K562 (cell line): ENCODE measurements around the gene LCLAT1. TPM values are rescaled to one million over a fixed set of nuclear protein-coding genes. Genes with fewer than 3 reads are reported as not detected.
A peak's percentile ranks its signal among the peaks of the same experiment; 100 is the strongest.

Experiments
- BCLAF1 ChIP-seq, 2 experiments: fragments of 450-650 bp in 1 of 2; IDR thresholded peaks; 2 replicates each; pipeline ENCODE4 v1.6.1; 2011 to 2017; ENCODE audit warnings: low read depth in 2 of 2, antibody characterized with exemption in 1 of 2, borderline replicate concordance in 1 of 2, low read length in 1 of 2, mild to moderate bottlenecking in 1 of 2, mixed read lengths in 1 of 2; ENCODE audit not compliant: control insufficient read depth in 1 of 2
- CBX8 ChIP-seq: fragments of 200-600 bp; sonication (generic); IDR thresholded peaks from 2 replicates; pipeline ENCODE4 v1.6.1; 2012; ENCODE audit warnings: borderline replicate concordance, mixed run types, low read depth, mild to moderate bottlenecking, moderate library complexity, mixed read lengths, low read length, control low read depth, inconsistent platforms; ENCODE audit not compliant: poor library complexity, severe bottlenecking; ENCODE audit errors: extremely low read depth
- COPS2 ChIP-seq: fragments of 450-650 bp; conservative IDR thresholded peaks from 2 replicates; pipeline ENCODE4 v1.6.1; 2016; ENCODE audit warnings: mild to moderate bottlenecking, moderate library complexity
- CTBP1 ChIP-seq: fragments of 450-650 bp; IDR thresholded peaks from 2 replicates; pipeline ENCODE4 v1.6.1; 2016; ENCODE audit warnings: borderline replicate concordance
- GTF2A2 ChIP-seq: IDR thresholded peaks from 2 replicates; pipeline ENCODE4 v1.6.1; 2016; ENCODE audit warnings: mild to moderate bottlenecking, missing genetic modification characterization, missing compliant biosample characterization
- HIVEP1 ChIP-seq: fragments of 250-450 bp; sonication (Bioruptor Pico); IDR thresholded peaks from 2 replicates; pipeline ENCODE4 v1.4.0; 2020; ENCODE audit warnings: mild to moderate bottlenecking
- HMG20B ChIP-seq: fragments of 250-450 bp; sonication (Bioruptor Pico); IDR thresholded peaks from 2 replicates; pipeline ENCODE4 v1.5.0; 2021; ENCODE audit warnings: mild to moderate bottlenecking
- HNRNPUL1 ChIP-seq: fragments of 200-400 bp; formaldehyde crosslinking; IDR thresholded peaks from 2 replicates; pipeline ENCODE4 v1.6.1; 2017; ENCODE audit warnings: low read length
- KLF13 ChIP-seq: fragments of 450-650 bp; IDR thresholded peaks from 2 replicates; pipeline ENCODE4 v1.6.1; 2016; ENCODE audit warnings: missing genetic modification characterization, low read depth, mild to moderate bottlenecking, missing compliant biosample characterization, moderate library complexity, borderline replicate concordance
- MIER1 ChIP-seq: fragments of 450-650 bp; IDR thresholded peaks from 2 replicates; pipeline ENCODE4 v1.6.1; 2016; ENCODE audit warnings: antibody characterized with exemption, mild to moderate bottlenecking, low read depth
- MTA2 ChIP-seq: fragments of 450-650 bp; IDR thresholded peaks from 2 replicates; pipeline ENCODE4 v1.6.1; 2016; ENCODE audit warnings: low read depth
- MTA3 ChIP-seq: fragments of 450-650 bp; formaldehyde crosslinking; IDR thresholded peaks from 2 replicates; pipeline ENCODE4 v1.6.1; 2017; ENCODE audit warnings: mild to moderate bottlenecking, borderline replicate concordance
- NFXL1 ChIP-seq: fragments of 450-650 bp; formaldehyde crosslinking; IDR thresholded peaks from 2 replicates; pipeline ENCODE4 v1.4.0; 2021; ENCODE audit warnings: mild to moderate bottlenecking
- POU5F1 ChIP-seq: fragments of 150-350 bp; IDR thresholded peaks from 2 replicates; pipeline ENCODE4 v1.6.1; 2014; ENCODE audit warnings: borderline replicate concordance, low read length, low read depth, mild to moderate bottlenecking; ENCODE audit not compliant: partially characterized antibody
- RFX1 ChIP-seq: fragments of 450-650 bp; IDR thresholded peaks from 2 replicates; pipeline ENCODE4 v1.6.1; 2016; ENCODE audit warnings: mild to moderate bottlenecking, moderate library complexity
- SNRNP70 ChIP-seq: fragments of 200-400 bp; formaldehyde crosslinking; optimal IDR thresholded peaks from 2 replicates; pipeline ENCODE3; 2017; ENCODE audit warnings: low read depth, low read length
- TOE1 ChIP-seq, 2 experiments: fragments of 450-650 bp in 1 of 2; sonication (generic) in 1 of 2; formaldehyde crosslinking in 1 of 2; IDR thresholded peaks; 2 replicates each; pipeline versions ENCODE4 v1.7.1 to v1.8.0; 2016 to 2022; ENCODE audit warnings: borderline replicate concordance in 2 of 2, mild to moderate bottlenecking in 2 of 2, antibody characterized with exemption in 1 of 2, inconsistent platforms in 1 of 2, low read depth in 1 of 2, missing genetic modification reagents in 1 of 2, moderate library complexity in 1 of 2
- ZNF77 ChIP-seq: fragments of 250-450 bp; sonication (Bioruptor Pico); IDR thresholded peaks from 2 replicates; pipeline ENCODE4 v1.5.0; 2020
- ZNF778 ChIP-seq: fragments of 450-650 bp; formaldehyde crosslinking; IDR thresholded peaks from 2 replicates; pipeline ENCODE4 v1.4.0; 2020; ENCODE audit warnings: mild to moderate bottlenecking, moderate library complexity
- ZNF780A ChIP-seq: fragments of 250-450 bp; sonication (Bioruptor Pico); IDR thresholded peaks from 2 replicates; pipeline ENCODE4 v1.5.0; 2021; ENCODE audit warnings: mild to moderate bottlenecking
- polyA plus RNA-seq, 8 experiments: library from polyadenylated mRNA; depleted of rRNA in 4 of 8; stranded (reverse) in 5 of 8; unstranded in 3 of 8; fragments of >200 nt; fragmentation: Nextera tagmentation in 2 of 8; fragmentation: Illumina TruSeq in 1 of 8; extraction: Ambion mirVana in 2 of 8; extraction: Trizol in 1 of 8; gene quantifications; 2 replicates each; pipeline versions ENCODE4 v1.2.1 to v1.2.3, GENCODE V29; 2011 to 2014; ENCODE audit warnings: inconsistent platforms in 1 of 8, missing spikeins in 1 of 8
- total RNA-seq, 7 experiments: library from RNA; depleted of rRNA in 6 of 7; stranded (reverse); fragments of >200 nt in 6 of 7; fragmentation: Illumina TruSeq in 2 of 7; extraction: Trizol in 2 of 7; gene quantifications; 2 replicates each; pipeline versions ENCODE4 v1.2.1 to v1.2.3, GENCODE V29; 2011 to 2021; ENCODE audit warnings: low replicate concordance in 1 of 7
- TF ChIP-seq, protein P1 (sequence below), 2 experiments: fragments of 250-450 bp in 1 of 2; fragments of 450-650 bp in 1 of 2; sonication (Bioruptor Pico) in 1 of 2; IDR thresholded peaks; 2 replicates each; pipeline versions ENCODE4 v1.6.1 to v1.8.0; 2016 to 2021; ENCODE audit warnings: mild to moderate bottlenecking in 2 of 2, moderate library complexity in 2 of 2, missing compliant biosample characterization in 1 of 2, missing genetic modification characterization in 1 of 2
- TF ChIP-seq, protein P2 (sequence below): fragments of 250-450 bp; sonication (Bioruptor Pico); IDR thresholded peaks from 2 replicates; pipeline ENCODE4 v1.4.0; 2020; ENCODE audit warnings: borderline replicate concordance

Gene LCLAT1
- total and polyA plus RNA-seq, 9 of the 15 experiments (the other 6 are each of a cell fraction or from before 2014, with no cell fraction given): 8.9 to 63.3 (median 25.4) TPM

DNA sequence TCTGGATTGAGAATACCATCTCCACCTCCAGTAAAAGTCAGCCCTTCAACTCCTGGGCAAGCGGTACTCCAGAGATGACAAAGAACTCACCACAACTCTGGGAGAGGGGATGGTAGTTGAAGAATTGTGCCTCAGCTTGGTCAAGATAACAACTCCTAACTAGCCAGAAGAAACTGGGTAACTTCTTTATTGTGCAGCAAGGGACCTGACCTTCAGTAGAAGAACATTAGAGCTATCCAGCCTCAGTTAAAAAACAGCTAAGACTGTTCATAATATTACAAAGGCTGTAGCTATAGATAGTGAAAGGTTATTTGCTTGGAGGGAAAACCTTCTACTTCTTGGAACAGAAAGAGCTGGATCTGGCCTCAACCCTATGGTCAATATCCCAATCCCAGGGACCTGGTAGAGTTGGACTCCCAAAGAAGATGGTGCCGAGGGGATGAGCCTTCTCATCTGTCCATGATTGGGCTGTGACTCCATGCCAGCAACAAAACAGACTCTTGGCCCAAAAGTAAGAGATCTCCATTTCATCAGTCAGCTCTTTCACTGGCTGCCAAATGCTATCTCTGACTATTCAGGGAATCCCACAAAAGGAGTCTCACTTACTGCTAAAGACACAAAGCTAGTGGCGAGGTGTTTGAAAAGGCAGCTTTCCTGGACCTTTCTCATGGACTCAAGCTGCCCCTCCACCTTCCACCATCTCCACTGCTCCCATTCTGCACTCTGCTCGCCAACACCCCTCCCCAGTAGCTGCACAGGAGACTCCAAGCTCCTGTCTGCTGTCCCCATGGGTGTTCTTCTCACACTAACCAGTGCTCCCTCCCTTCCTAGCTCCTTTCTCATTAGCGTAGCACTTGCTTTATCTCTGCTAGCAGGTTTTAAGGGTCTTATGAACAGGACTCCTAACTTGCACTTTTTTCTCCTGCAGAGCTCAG is 214.4 kb downstream of the LCLAT1 start (continued):
- TF ChIP-seq MTA3 (0 out of 2 replicates have a peak, but pooled peaks have one; percentile 54), COPS2 (no peak), SNRNP70 (no peak), NFXL1 (CRISPR knock-in tag) (peak; percentile 89), ZNF778 (CRISPR knock-in tag) (no peak), ZNF780A (CRISPR knock-in tag) (peak; percentile 92; the same call in 1 of the 2 replicates), TOE1 (IDR thresholded peaks at IDR 0.05; ENCODE audit: borderline replicate concordance) (no peak), TOE1 (CRISPR knock-in tag; IDR thresholded peaks at IDR 0.05; ENCODE audit: borderline replicate concordance, low read depth) (no peak), CBX8 (no peak), BCLAF1 (IDR thresholded peaks at IDR 0.05; ENCODE audit: borderline replicate concordance in 1 of 2, control insufficient read depth in 1 of 2, low read depth in 2 of 2, low read length in 1 of 2) (peak in 1 of 2 experiments; percentile 99; a peak in 2 of 4 replicates), MTA2 (no peak), CTBP1 (no peak), RFX1 (peak; percentile 19; the same call in 1 of the 2 replicates), HMG20B (CRISPR knock-in tag) (peak; percentile 88), ZNF77 (CRISPR knock-in tag) (peak; percentile 96), GTF2A2 (tag) (peak; percentile 98), HIVEP1 (CRISPR knock-in tag) (no peak), HNRNPUL1 (peak; percentile 86), MIER1 (no peak), KLF13 (tag) (no peak), POU5F1 (no peak)
- TF ChIP-seq, protein P1, sequence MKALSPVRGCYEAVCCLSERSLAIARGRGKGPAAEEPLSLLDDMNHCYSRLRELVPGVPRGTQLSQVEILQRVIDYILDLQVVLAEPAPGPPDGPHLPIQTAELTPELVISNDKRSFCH (CRISPR knock-in tag; IDR thresholded peaks at IDR 0.05): no peak
- TF ChIP-seq, protein P1 (tag; IDR thresholded peaks at IDR 0.05): no peak
- TF ChIP-seq, protein P2, sequence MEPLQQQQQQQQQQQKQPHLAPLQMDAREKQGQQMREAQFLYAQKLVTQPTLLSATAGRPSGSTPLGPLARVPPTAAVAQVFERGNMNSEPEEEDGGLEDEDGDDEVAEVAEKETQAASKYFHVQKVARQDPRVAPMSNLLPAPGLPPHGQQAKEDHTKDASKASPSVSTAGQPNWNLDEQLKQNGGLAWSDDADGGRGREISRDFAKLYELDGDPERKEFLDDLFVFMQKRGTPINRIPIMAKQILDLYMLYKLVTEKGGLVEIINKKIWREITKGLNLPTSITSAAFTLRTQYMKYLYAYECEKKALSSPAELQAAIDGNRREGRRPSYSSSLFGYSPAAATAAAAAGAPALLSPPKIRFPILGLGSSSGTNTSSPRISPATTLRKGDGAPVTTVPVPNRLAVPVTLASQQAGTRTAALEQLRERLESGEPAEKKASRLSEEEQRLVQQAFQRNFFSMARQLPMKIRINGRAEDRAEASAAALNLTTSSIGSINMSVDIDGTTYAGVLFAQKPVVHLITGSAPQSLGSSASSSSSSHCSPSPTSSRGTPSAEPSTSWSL (CRISPR knock-in tag): no peak
